ENCODE results near the gene NOD1.
A peak's percentile ranks its signal among the peaks of the same experiment; 100 is the strongest.

Gene NOD1

DNA sequence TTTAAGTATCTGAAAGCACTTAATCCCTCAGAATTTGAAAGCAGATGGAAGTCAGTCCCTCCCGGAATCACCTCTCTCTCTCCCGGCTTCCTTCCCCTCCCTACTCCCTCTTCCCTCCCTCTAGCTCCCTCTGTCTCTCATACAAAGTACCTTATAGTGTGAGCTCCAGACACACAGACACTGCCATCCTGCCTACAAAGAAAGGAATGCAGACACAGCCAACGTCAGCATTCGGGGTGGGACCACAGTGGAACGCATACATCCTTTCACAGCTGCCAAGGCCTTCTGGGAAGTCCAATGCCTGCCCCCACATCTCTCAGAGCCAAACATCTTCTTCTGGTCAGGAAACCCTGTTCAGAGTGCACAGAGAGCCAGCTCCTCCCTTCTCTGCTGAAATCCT lies 9.3 kb downstream of the NOD1 start:
- peak; percentile 98 for DNase-seq (ENCODE audit: low read depth, low spot score)

DNA sequence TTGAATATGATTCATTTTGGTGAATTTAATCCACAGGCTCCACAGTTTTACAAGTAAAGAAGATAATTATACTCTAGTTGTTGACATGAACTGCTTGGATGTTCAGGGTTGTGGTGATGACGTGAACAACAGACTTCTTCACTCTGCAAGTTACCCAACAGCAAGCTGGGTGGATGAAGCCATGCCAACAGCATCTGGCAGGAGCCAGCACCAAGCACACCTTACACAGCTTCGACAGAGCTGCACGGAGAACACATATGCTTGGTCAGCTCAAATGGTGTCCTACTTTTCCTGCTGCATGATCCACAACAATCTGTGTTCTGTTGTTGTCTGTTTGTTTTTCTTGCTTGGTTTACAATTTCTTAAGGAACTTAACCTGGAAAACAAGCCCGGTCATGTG lies 9.8 kb downstream of the NOD1 start:
- DNase-seq (ENCODE audit: low read depth, low spot score) = peak; percentile 18

DNA sequence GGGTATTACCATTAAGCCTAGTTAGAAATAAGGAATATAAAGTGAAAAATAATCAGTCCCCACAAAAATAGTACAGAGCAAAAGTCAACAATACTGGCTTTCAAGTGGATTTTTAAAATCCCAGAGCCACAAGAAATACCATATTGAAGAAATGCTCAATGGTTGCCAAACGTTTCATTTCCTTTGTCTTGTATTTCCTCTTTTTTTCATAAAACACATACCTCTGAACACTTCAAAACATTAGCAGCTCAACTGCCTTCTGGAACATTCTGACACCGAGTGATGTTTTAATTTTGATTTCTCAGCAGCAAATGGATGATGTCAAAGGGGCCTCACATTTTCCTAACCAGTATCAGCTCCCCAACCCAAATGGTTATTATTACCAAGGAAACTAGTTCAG lies 10.5 kb downstream of the NOD1 start:
- no peak for DNase-seq (ENCODE audit: low read depth, low spot score)

DNA sequence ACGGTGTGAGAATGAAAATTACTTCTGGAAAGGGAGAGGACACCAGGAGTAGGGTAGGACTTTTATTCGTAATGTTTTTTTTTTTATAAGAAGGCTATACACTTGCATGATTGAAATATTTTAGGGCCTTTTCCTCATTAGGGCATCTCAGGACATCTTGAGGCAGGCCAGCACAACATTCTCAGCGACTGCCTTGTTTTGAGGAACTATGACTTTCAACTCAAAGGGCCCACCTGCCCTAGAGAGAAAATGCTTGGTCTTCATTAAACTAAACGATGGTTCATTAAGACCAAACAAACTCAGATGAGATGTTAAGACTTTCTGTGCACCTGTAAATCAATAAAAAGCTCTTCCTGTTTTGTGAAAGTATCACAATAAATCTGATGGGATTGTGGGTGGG lies 11.3 kb downstream of the NOD1 start:
- no peak for DNase-seq (ENCODE audit: low read depth, low spot score)

DNA sequence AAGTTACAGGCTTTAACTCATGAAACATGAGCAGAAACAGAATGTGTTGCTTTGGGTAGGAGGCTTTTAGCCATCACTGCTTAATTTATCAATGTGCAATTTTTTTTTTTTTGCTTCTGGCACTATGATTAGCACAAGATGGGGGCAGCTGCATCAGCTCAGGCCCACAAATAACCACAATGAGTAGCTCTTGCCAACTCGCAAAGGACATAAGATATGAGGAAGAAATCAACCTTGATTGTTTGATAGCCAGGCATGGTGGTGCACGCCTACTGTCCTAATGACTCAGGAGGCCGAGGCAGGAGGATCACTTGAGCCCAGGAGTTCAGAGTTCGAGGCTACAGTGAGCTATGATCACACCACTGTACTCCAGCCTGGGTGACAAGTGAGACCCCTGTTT lies 12.3 kb downstream of the NOD1 start:
- DNase-seq (ENCODE audit: low read depth, low spot score) = no peak

DNA sequence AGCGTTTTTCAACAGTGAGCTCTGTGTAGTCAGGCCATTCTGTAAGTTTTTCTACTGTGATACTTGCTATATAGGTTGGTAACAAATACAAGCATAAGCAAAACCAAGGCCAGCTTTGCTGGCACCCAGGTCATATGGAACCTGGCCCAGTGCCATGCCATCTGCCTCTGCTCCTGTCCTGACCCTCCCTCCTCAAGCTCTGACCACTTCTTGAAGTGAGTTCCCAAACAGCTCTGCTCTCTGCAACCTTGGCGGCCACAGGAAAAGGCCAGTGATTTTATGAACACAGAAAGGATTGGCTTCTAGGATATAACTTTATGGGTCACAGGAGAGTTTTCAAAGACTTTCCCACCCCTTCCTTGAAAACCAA lies 12.8 kb downstream of the NOD1 start:
- no peak for DNase-seq (ENCODE audit: low read depth, low spot score)

DNA sequence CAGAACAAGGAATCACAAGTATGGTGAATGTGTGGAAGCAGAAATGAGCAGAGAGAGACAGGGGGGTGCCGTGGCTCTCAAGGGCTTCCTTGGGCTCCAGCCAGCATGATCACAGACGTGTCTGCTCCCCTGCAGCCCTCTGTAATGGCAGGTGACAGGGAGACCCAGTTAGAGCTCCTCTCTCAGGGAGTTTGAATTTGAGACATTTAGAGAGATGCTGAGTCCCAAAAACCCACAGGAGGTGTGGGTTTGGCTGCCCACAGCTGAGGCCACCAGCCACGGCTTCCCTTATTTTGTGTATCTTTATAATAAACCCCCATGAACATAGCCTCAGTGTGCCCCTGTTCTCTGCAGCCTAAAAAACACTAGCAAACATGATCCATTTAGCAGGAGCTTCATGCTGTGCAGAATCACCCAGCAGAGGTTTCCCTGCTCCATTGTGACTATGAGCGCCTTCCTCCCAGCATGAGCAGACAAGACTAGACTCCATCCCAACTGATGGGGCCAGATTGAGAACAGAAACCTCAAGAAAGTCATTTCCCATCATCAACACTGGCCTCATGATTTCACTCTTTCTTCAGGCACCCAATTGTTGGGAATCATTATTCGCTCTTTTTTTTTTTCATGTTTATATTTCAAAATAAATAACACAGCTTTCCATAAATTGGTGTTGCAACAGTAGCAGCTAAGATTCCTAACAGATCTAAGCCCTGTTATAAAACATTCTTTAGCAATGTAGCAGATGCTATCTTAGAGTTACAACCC lies 13.4 kb downstream of the NOD1 start:
- DNase-seq (ENCODE audit: low read depth, low spot score) = no peak

DNA sequence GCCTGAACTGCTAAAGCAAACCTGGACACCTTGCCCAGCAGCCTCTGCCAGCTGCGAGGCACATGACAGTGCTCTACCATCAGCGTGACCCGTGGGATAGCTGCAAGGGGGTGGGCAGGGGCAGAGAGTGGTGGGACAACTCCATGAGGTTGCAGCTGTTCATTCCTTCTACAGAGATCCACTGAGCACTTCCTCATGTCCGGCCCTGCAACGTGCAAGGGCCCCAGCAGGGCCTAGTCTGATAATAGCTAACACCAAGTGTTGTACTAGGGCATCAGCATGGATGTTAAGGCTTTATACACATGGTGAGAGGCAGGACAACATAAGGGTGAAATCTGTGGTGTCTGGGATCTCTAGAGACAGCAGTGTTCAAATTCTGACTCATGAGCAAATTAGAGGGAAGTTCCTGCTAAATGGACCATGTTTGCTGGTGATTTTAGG lies 14.3 kb downstream of the NOD1 start:
- DNase-seq (ENCODE audit: low read depth, low spot score) = no peak

DNA sequence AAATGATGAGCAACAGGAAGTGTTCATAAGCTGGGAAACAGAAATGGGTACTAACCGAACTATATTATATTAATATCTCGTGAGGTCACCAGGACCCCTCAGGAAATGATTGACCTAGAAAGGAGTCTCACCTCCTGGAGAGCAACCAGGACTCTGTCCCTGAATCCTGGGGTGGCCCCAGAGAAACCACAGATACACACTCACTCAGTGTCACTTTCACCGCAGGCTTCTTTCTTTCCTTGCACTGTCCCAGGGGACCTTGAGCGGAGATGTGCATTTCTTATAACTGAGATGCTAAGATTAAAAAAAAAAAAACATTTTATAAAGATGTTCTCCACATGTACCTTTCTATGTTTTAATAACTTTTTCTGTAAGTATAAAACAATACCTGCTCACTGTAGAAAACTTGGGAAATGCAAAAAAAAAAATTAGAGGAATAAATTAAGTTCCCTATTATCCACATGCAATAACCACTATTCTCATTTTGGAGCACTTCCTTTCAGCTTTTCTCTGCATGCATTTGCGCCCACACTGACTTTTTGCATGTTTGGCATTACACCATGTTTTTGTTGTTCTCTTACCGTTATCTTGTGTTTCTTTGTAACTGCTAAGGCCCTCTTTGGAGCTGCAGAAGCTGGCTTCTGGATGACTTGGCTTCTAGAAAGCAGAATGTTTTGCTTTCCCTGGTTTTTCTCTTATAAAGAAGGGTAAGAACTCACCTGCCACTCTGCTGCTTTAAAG lies 15.0 kb downstream of the NOD1 start:
- DNase-seq (ENCODE audit: low read depth, low spot score) = no peak

DNA sequence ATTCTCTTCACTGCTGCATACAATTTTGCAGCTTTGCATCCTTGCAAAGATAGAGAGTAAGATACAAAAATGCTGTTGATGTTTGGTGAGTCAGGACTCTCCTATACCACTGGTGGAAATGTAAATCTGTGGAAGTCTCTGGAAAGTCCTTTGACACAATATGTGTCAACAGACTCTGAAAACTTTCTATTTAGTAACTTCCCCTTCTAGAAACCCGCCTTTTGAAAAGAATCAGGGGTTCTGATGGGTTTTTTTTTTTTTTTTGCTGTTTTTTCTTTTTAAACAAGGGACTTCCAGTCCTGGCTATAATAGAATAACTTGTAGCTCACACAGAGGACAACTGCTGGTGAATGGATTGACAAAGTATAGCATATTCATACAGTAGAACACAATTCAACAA lies 16.4 kb downstream of the NOD1 start:
- DNase-seq (ENCODE audit: low read depth, low spot score) = no peak

DNA sequence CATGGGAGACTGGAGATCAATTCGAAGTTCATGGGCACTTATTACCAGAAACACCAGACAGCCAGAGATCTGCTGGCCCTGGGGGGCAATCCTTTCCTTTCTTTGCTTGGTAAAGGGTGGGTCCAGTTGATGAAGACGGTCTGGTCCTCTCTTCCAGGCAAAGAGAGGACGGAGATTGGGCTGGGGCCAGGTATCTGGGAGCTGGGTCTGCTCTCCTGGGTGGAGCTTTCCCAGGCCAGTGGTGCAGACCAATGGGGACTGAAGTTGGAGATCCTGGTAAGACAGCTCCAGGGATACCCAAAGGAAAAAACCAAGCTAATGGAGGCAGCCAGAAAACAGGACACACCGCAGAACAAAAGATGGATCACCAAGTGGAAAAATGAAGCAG lies 18.3 kb downstream of the NOD1 start:
- no peak for DNase-seq (ENCODE audit: low read depth, low spot score)

DNA sequence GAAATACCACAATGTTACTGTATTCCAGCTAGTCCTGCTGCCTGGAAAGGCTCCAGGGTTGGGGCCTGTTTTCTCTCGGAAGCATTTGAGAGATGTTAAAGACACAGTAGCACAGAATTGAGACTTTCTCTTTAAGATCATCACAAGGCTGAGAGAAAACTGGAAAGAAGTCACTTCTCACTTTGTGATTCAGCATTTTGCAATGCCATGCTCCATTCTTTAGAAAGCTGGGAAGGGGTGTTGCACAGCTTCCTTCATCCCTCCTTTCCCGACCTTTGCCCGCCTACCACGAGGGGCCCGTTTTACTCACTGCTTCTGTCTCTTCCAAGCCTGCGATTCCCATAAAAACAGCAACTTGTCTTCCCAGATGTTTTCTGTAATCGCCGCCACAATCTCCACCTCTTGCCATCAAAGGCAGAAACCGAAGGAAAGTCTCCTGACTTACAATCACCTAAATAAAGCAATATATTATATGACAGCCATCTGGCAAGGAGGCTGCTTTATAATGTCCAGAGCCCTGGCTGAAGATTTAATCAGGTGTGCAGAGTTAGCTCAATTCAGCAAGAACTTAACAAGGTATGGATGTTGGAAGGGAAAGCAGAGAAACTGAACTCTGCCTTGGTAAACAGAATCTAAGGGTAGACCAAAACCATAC lies 18.9 kb downstream of the NOD1 start:
- DNase-seq (ENCODE audit: low read depth, low spot score) = peak; percentile 85

DNA sequence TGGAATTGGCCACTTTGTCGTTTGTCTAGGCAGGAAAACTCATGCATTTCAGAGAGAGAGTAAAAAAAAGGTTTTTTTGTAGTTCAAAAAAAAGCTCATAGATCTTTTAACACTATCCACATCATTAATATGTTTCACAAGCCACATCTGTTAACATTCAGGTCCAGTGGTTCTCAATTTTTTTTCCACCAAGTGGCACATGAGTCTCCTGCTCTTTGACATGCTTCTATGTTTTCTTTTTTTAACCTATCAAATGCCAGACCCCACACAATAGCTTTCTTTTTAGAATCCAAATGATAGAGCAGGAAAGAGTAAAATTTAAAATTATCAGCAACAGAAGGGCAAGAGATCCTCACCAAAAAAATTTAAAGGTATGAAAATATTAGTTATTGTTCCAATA lies 20.3 kb downstream of the NOD1 start:
- no peak for DNase-seq (ENCODE audit: low read depth, low spot score)

DNA sequence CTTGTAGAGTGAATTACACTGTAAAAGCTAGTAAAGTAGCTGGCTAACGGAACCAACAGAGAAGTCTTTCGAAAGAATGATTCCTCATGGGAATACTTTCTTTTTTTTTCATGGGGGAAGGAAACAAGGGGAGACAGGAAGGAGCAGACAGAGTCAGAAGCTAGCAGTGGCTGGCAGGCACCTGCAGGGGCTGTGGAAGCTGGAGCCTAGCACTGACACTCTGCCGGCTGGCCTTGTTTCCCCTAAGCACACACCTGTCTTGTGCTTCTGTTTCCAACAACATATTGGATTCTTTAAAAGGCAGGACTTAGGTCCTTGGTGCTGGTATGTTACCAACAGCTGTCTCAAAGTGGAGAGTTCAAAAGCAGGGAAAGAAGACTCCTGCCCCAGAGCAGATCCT lies 24.7 kb downstream of the NOD1 start:
- no peak for DNase-seq (ENCODE audit: low read depth, low spot score)

DNA sequence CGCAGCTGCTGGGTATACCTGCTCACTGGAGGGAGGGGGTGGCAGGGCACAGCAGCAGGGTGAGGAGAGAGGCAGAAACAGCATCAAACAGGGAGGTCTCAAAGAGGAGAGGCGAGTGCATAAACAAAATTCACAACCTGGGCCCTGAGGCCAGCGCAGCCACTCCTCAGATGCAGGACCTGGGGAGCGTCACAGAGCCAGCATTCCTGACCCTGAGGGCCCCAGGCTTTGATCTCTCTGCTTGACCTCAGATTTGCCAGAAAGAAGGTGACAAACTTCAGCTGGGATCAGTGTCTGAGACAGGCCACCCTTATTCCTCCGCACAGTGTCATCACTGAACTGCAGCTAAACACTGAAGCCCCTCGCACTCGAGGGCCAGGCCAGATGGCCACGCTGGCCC lies 25.6 kb downstream of the NOD1 start:
- no peak for DNase-seq (ENCODE audit: low read depth, low spot score)

DNA sequence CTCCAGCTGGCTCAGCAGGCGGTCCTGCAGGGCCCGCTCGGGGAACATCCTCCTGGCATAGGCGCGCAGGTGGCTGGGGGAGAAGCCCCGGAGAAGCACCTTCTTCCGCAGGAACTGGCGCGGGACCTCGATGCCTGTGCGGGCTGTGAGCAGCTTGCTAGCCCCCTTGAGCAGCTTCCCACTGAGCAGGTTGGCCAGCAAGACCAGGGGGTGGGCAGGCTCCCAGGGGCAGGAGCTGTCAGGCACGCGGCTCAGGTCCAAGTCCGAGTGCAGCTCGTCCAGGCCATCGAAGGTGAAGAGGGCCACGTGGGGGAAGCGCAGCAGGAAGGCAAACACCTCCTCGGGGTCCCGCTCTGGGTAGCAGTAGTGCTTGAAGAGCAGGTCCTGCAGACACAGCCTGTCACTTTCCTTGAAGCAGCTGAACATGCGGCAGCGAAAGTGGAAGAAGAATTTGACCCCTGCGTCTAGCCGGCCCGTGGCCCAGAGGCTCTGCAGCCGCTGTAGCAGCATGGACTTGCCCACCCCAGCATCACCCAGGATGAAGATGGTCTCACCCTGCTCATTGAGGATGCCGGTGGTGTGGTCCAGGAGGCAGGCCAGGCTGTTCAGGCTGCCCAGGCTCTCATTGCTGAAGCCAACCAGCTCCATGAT lies 26.2 kb downstream of the NOD1 start:
- no peak for DNase-seq (ENCODE audit: low read depth, low spot score)

DNA sequence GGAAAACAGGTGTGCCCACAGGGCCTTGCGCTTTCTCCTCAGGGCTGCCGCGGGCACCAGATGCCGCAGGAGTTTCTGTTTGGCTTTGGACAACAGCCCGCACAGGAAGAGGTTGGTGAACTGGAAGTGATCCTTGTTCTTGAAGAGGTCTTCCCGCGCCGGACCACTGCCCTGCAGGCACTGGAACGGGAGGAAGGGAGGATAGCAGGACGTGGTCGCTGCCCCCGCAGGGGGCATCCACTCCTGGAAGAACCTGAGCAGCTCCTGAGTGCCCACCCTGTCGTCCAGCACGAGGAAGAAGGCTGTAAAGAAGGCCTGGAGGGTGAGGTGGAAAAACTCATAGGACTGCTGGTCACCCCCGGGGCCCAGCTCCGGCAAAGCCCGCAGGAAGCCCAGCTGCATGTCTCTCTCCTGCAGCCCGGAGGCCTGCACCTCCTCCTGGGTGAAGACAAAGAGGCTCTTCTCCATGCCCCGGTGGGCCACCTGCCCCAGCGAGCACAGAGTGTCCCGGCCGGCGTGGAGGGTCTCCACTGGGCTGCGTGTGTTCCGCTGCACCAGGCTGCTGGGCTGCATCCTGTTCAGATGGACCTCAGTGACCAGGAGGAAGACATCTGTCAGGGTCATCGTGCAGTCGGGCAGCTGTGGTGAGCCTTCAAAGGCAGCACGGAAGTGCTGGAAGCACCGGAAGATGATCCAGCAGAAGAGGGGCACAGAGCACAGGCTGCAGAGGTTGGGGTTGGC lies 26.9 kb downstream of the NOD1 start:
- DNase-seq (ENCODE audit: low read depth, low spot score) = no peak

DNA sequence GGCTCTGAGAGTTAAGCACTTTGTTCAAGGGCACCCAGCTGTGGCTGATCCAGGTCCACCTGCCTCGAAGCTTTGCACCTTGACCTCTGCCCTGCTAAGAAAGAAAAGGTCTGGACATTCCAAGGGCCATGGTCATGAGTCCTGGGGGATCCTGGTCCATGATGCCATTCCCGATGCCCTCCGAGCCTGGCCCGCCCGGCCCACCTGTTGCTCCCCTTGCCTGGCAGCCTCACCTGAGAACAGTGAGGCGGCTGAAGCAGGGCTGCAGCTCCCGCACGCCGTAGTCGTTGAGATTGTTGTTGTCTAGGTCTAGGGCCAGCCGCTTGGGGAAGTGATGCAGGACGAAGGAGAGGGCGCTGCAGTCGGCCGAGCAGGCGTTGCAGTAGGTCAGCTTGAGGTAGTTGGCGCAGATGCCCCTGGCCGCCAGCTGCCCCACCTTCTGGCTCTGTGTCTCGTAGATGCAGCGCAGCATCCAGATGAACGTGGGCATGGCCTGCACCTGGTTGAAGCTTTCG lies 27.5 kb downstream of the NOD1 start:
- no peak for DNase-seq (ENCODE audit: low read depth, low spot score)

DNA sequence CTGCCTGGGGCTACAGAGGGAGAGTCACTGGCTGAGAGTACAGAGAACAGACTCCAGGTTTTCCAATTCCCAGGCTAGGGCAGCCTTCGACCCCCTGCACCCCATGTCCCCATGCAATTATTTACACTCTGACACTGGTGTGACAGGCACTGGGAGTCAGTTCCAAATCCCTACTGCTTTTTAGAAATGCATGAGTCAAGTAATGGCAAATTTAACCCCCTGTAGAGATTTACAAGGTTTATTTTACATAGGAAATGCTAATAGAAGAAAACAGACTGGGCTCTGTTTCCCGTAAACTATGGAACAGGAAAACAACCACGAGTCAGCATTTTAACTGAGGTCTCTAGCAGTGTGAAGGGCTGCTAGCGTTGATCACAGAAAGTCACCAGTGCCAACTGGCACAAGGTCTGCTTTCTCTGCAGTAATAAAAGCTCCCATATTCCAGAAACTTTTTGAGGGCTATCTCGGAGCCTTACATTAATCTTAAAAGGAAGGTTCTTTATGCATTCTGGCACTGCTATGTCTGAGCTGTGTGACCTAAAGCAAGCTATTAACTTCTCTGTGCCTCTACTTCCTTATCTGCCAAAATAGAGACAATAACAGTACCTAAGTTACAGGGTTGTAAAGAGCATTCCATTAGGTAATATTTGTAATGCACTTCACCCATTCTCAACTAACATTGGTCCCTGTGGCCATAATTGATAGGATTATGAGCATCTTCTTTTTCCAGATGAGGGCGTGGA lies 28.2 kb downstream of the NOD1 start:
- peak; percentile 37 for DNase-seq (ENCODE audit: low read depth, low spot score)

DNA sequence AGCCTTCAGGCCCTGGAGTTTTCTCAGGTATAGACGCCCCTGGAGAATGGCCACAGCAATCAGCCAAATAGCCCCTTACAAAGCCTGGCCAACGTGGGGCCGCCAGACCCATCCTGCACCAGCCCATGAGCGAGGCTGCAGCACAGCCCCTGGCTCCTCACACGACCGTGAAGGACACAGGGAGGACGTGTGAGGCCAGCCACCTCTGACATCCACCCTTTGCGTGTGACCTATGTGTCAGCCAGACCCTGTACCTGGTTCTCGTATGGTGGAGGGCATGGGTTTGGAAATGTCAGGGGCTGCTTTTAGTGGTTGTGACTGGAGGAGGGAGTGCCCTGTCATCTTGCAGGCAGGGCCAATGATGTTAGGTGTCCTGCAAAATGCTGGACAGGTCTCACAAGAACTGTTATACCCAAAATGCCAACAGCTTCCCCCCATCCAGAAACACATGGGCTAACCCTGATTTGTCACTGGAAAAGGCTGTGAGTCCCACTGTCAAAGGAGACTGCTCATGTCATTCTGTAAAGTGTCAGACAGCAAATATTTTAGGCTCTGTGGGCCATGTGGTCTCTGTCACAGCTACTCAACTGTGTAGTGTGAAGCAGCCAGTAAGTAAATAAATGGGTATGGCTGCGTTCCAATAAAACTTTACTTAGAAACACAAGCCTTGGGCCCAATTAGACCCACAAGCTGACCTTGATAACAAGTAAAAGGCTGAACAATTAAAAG lies 30.0 kb downstream of the NOD1 start:
- DNase-seq (ENCODE audit: low read depth, low spot score) = no peak
